ENCODE measurements around the gene TACC3.

Gene TACC3

DNA sequence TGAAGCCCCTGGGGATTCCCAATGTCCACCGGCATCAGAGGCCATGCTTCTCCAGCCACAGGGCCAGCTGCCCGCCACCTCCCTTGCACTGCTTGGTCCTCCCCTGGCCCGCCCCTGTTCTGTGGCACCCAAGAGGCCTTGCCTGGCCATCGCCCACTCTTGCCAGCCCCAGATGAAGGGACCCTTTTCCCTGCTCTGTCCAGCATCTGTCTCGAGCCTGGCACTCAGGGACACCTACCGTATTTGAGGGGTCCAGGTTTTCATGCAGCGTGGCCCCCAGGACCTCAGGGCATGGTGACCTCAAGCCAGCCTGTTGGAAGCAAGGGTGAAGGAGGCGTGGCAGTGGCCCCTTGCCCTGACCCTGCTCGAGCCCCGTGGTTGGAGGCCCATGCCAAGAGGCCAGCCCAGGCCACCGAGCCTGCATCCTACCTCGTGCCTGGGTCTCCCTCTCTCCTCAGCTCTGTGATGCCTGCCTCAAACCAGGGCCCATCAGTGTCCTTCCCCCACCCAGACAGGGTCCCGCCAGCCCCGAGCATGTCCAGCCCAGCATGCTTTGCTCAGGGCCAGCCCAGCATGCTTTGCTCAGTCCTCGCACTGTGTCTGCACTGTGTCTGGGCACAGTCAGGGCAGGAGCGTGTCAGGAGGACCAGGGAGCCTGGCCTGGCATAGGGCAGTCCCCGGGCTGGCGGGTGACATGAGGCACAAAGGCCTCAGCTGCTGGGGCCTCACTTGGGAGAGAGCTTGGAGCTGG, 57.5 kb downstream of the TACC3 start:
- no peak for DNase-seq

DNA sequence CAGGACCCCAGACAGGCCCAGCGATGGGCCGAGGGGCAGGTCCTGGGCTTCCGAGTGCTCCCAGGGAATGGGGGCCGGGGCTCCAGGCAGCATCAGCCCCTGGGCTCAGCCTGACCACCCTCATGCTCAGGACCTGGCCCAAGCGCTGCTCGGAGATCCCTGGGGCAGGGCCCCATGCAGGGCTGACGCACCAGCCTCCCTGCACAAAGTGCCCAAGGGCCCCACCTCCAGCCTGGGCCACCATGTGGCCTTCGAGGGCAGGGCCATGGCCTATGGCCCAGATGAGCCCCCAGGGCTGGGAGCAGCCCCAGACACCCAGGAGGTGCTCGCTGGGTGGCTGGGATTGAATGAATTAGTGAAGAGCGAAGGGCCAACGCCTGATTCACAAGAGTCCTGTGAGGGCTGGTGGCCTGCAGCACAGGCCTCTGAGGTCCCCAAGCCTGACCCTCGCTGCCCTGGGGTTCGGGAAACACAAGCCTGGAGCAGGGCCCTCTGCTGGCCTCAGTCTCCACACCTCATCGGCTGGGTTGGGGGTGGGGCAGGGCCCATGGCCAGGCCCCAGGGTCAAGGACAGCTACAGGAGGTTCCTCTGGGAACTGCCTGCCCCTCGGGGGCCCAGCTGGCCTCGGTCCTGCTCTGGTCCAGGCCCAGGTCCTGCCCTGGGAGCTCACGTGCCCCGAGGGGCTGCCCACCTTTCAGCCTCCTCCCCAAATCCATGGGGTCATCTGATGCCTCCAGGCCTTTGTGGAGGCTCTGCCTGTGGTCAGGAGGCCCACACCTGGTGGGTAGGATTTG, 58.5 kb downstream of the TACC3 start:
- no peak for DNase-seq

DNA sequence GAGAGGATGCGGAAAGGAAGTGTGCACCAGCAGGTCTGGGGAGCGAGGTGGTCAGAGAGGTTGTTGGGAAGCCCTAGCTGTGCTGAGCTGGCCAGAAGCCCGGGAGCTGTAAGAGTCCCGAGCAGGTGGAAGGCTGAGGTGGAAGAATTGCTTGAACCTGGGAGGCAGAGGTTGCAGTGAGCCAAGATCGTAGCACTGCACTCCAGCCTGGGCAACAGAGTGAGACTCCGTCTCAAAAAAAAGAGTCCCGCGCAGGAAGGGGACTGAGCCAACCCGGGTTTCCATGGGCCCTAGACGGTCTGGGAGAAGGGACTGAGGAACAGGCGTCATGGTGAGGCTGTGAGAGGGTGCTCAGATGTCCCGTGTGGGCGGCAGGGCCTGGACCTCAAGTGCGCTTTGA, 59.1 kb downstream of the TACC3 start:
- no peak for DNase-seq

DNA sequence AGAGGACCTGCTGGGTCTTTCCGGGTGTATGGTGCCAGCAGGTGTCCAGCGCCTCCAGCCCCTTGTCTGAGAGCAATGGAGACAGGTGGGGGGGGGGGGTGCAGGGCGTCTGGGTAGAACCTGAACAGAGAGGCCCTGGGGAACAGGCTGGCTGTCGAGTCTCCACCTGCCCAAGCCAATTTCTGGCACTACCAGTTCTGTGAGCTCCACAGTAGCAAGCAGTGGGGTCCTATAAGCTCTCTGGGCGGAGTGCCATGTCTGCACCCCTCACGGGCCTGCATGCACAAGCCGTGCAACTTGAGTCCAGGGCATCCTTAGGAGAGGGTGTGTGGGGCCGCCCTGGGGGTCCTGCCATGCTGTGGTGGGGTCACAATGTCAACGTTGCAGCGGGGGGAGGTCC, 61.7 kb downstream of the TACC3 start:
- no peak for DNase-seq

DNA sequence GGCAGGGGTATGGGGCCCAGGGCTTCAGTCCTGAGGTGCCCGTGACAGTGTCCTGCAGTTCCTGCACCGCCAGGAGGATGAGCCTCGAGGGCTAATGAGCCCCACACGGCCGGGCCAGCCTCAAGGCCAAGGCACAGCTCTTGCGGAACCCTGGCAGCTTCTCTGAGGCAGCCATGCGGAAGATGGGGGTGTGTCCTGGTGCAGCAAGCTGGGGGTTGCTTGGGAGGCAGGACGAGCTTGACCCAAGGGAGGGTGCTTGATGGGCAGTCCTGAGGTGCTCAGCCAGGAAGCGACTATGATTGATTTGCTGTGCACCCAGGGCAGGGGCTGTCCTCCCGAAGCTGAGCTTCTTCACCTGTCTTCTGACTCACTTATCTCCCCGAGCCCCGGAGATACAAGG, 62.6 kb downstream of the TACC3 start:
- no peak for DNase-seq

DNA sequence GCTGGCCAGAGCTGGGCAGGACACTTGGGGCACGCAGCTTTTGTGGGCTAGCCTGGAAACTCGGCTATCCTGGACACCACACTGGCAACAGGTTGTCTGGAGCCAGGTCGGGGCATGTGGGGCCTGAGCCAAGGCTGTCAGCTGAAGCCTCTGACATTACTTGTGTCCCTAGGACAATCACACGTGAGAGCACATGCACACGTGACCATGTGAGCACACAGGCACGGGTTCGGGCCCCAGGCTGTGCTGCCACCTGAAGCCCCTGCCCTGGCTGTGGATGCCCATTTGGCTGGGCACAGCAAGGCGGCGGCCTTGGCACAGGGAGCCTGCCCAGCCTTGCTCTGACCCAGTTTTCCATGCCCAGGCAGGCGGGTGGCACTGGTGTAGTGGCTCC, 63.1 kb downstream of the TACC3 start:
- DNase-seq, result no peak

DNA sequence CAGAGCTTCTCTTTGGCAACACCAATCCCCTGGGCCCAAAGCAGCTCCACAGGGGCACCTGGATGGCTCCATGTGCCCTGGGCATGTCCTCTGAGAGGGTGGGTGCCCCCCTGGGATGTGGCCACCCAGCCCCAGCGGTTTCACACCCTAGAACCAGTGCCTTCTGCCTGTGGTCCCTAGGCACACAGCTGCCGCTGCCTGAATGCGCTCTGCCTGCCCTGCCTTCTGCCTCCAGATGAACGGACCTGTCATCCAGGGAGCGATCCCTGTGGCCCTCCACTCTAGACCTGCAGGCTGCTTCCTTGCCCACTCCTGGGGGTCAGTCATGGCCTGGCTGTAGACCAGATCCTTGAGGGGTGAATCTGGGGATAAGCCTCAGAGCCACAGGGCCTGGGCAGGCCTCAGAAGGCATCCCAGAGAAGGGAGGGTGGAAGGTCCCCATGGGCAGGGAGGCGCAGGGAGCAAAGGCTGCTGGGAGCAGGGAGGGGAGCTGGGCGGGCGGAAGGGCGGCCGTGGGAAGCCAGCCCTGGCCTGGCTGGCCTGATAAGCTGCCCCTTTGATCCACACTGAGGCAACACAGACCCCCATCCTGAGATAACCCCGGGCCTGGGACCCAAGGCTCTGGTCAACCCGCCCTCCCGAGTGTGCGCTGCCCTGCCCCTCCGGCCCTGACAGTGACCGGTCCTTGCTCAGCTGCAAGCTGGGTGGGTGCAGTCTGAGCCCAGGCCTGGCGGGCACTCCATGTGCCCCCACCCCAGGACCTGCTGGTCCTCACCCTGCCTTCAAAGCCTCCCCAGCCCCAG, 63.7 kb downstream of the TACC3 start:
- no peak for DNase-seq

DNA sequence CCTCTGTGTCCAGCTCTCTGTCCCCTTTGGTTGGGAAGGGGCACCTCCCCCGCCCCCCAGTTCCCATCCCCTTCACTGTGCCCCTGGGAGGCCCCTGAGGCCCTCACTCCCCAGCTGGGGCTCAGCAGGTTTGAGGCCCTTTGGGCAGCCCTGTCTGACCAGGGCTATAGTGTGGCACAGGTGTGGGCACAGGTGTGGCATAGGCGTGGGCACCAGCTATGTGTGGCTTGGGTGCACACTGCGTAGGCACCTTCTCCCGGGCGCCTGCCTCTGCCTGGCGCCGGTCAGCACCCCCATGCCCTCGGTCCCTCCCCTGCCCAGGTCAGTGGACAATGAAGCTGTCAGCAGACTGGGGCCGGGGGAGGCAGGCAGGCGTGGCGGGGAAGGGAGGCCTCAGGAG, 64.3 kb downstream of the TACC3 start:
- no peak for DNase-seq

DNA sequence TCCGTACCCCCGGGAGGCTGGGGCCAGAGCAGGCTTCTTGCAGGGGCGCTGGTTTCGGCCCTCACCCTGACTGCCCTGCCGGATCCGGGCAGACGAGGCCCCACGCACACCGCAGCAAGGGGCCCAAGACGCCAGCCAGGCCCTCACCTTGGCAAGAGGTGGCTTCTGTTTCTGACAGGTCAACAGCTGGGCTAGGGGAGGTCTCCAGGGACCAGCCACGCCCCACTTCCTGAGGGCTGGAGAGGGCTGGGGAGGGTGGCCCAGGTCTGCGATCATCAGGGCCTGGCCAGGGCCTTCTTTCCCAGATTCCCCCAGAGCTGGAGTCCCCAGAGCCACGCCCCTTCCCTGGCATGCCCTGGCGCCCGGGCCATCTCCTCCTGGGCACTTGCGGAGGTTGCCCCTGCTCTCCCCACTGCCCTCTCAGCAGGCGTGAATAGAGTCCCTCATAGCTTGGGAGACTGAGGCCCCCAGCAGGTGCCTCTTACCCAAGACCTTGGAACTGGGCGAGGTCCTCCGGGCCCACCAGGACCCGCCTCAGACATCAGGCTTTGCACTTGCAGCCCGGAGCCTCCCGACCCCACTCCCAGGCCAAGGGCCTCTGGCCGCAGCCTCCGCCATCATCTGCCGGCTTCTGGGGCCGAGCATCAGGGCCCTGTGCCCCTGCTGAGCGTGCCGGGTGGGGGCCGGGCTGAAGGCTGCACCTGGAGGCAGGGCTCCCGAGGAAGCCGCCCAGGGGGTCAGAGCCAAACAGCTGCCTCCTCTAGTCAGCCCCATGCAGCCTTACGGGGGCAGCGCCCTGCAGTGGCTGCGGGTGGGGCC, 65.4 kb downstream of the TACC3 start:
- no peak for DNase-seq

DNA sequence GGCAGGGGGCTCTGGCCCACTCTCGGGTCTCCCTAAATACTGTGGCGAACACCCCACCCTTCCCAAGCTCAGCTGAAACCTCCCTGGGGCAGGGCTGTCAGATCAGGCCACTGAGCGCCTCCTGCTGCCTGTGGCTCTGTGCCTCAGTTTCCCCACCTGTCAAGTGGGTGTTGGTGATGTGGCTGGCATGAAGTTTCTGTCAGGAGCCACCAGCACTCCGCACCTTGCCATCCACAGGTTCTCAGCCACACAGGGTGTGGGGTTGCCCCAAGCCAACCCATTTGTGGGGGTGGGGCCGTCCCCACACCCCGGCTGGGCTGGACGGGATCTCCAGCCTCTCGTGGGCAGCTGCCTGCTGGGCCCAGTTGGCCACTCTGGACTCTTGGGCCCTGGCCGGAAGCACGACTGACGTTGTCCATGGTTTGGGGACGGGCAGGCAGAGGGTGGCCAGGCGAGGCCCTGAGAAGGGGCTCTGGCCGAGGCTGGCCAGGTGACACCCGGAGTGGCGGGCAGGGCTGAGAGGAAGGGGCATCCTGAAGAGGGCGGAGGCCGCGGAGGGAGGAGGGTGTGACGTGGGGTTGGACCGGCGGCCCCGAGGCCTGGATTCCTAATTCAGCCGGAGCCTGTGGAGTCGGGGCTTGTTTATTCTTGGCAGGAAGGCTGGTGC, 66.2 kb downstream of the TACC3 start:
- DNase-seq, result no peak

DNA sequence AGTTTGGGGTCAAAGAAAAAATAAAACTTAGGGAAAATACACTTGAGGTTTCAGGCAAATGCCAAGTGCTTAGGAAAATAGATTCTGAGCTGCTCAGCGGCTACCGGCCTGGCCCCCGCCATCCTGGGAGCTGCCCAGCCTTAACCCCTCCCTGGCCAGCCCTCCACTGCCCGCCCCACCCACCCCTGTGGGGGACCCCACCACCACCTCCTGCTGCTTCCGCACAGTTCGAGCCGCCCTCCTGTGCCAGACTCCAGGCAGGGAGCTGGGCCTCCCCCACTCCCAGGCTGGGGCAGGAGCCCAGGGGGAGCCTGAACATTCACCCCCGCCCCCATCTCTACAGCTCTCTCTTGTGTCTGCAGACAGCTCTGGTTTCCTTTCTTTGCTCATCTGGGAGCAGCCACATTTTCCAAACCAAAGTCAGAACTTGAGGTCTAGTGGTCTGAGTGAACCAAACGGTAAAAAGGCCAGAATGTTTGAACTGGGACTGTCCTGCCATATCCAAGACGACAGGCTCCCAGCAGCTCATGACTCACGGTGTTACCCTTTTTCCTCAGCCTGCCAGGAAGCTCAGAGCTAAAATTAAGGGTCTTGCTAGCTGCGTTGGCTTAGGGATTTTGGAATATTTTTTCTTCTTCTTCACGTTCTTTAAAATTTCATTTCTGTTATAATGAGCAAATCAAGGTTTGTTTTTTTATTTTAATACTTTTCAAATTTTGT, 67.1 kb downstream of the TACC3 start:
- no peak for DNase-seq

DNA sequence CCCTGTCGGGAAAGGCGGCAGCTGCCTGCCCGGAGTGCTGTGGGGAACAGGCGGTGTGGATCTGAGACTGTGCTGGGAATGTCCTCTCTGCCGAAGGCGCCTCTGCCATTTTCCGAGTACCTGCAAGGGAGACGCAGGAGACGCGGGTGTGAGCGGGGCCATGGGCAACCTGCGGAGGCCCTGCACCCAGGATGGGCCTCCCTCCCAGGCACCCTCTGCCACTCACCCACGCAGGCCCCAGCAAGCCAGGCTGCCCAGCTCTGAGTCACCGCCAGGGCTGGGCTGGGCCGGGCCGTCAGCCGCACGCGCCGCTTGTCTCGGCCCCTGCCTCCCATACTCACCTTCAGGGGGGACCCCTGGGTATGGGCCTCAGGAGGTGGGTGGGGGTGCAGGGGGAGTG, 68.2 kb downstream of the TACC3 start:
- no peak for DNase-seq

DNA sequence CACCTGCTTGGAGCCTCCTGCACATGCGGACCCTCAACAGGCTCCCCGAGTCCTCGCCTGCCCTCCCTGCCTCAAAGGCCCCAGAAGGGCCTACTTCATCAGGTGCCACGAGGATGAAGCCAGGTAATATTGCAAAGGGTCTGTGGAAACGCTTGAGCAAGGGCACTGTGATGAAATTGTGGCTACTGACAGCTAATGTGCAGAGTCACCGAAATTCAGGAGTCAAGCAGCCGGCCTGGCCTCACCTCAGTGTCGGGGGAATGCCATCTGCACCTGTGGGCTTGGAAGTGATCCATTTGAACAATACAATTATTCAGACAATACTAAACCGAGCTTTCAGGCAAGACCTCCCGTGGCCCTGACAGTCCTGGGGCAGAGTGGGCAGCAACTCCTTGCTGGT, 68.7 kb downstream of the TACC3 start:
- no peak for DNase-seq

DNA sequence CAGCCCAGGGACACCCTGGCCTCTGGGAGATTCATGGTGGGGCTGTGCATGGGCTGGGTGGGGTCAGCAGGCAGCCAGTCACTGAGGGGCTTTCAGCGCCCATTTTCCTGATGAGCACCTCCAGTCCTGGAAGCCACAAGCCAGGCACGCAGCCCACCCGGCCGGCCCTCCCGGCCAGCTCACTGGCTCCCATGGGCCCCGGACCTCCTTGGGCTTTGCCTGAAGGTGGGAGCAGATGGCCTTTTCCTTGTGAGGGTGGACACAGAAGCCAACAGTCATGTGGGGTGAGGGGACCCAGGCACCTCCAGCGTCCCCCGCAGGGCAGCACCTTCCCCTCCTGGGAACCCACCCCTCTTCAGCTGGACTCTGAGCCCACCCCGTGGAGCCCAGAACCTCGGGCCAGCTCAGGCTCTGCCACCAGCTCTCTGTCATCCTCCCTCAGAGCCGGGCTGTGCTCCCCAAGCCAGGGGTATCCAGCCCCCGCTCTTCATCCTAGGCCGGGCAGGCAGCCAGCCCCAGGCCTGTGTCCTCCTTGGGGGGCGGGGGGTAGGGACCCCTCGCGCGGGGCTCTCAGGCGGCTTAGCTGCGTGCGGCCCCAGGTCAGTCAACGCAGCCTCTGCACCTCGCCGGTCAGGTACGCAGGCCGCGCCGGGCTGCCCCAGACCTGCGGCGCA, 71.0 kb downstream of the TACC3 start:
- no peak for DNase-seq

DNA sequence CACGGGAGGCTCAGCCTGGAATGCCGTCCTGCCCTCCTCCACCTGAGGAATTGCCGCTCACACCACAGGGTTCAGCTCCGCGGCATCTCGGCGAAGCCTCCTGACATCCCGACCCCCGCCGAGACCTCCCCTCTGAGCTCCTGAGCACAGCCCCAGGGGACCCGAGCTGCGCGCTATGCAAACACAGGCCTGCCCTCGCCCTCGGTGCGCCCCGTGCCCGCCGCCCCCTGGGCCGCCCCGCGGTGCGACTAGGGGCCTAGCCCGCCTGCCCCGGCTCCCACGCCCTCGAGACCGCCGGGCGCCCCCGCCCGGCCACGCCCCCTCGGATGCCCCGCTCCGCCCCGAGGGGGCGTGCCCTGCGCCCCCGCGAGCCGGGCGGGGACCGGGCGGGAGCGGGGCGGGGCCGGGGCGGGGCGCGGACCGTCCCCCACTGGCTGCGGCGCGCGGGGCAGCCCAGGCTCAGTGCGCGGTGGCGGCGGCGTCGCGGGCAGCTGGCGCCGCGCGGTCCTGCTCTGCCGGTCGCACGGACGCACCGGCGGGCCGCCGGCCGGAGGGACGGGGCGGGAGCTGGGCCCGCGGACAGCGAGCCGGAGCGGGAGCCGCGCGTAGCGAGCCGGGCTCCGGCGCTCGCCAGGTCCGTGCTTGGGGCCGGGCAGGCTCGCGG, 71.6 kb downstream of the TACC3 start, which contains the start of gene FGFR3:
Gene FGFR3, plus strand, starts transcription at position 462 of the 664 bp plus-strand sequence. CDS start 642 bp downstream, outside the sequence.
- DNase-seq, result peak; percentile 12

DNA sequence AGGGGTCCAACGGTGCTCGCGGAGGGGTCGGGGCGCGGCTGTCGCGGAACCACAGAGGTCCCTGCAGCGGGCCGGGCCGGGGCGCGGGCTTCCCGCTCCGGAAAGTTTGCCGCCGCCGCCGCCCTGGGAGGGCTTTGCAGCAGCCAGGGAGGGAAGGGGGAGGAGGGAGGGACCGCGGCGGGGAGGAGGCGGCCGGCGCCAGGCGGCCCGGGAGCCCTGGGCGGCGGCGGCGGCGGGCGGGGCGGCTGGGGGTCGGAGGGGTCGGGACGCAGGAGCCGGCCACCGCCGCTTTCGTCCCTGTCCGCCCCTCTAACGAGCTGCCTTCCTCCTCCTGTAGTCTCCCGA, 72.1 kb downstream of the TACC3 start:
- peak; percentile 29 for DNase-seq

DNA sequence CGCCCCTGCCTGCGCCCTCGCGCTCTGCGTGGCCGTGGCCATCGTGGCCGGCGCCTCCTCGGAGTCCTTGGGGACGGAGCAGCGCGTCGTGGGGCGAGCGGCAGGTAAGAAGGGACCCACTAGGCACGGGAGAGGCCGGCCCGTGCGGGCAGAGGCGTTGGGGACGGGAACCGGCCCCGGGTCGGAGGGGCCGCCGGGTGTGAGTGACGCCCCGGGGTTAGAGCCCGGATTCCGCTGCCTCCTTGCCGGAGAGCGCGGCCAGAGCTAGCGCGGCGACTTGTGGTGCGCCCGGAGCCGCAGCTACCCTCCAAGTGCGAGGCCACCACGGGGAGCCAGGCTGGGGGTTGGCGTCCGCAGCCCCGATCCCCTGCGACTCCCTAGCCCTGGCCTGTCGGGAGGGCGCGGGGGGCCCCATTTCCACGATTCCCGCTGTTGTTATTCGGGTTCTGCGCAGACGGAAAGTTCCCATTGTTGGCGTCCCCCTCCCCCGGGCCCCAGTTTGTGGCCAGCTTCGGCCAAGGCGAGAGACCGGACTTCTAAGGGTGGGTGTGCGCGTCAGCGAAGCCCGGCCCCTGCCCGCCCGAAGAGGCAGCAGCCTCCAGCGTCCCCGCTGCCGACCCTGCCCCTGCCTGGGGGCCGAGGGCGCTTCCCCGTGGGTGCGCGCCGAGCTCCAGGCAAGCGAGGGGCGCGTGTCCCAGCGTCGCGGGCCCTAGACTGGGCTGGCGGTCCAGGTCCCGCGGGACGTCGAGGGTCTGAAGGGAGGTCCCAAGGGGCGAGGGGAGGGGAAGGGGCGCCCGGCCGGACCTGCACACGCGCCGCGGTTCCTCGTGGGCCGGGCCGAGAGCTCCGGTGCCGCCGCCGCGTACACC, 72.9 kb downstream of the TACC3 start:
- DNase-seq, result no peak
